8988T (cell line): Measurements from ENCODE around the gene CHRNA3.
A peak's percentile ranks its signal among the peaks of the same experiment; 100 is the strongest.

Experiments used
- DNase-seq: peaks from one replicate; pipeline ENCODE4 v3.0.0; 2011

Gene CHRNA3

GRCh38 chr15:78635346-78635745, 14.6 kb upstream of the CHRNA3 start:
- DNase-seq = no peak

DNA sequence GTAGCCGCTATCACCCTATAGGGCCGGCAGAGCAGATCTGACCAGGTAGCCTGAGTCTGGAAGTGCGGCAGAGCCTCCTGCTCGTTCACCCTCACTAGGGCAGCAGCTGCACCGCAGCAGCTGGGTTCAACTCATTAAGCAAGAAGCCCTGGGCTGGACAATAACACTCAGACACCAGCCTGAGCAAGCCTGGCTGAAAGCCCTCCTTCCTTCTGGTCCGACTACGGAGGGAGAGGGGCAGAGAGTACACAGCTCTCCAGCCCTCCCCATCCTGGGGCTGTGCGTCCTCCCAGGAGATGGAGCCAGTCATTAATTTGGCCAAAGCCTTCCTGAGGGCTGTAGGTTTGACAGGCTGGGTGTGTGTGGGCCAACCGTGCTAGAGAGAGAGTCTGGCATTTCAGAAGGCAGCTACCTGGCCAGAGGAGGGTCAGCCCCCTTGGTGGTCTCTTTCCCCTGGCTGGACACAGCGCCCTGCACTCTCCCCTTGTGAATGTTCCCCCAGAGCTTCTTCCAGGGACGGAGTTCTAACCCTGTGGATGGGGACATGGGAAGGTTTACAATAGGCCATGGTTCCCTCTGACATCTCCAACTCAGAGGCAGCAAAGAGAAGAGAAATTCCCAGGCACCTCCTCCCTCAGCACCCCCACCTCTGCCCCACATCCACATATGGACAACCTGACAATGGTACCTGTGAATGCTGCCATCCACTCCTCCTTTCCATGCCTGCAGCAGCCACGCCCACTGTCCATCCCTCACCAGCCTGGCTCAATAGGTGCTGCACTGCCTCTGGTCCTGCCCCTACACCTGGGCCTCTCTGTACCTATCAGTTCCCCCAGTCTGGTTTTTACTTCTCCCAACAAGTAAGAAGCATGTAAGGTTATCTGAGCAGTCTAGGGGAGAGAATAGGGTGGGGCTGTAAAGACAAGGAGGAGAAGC, 13.7 kb upstream of the CHRNA3 start:
- no peak for DNase-seq

GRCh38 chr15:78633348-78633747, 12.6 kb upstream of the CHRNA3 start:
- DNase-seq = no peak

DNA sequence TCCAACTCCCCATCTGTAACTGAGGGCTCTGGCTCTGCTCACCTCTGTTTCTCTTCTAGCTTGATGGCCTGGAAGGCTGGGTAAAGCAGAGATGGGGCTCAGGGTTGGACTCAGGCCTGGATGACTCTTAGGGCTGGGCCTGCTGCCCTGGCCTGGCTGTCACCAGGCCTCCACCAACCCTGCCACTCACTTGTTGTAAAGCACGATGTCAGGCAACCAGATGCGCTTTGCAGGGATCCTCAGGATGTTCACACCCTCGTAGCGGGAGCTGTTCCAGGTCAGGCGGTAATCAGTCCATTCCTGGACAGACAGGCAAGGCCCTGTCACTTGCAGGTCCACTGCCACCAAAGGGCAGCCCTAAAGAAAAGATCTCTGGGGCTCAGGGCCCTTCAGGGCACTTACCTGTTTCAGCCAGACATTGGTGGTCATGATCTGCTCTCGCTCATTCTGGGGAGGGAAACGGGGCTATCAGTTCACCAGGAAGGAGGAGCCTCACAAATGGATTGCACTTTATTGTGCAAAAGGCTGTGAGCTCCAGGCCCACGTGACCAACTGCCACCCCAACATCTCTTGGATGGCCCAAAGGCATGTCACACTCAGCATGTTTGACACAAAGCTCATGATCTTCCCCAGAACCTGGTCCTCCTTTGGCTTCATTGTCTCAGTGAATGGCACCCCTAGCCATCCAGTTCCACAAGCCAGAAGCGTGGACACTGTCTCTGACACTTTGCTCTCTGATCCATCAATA, 10.3 kb upstream of the CHRNA3 start:
- DNase-seq = no peak

- DNase-seq = no peak
Observed at GRCh38 chr15:78629716-78630065, 8.9 kb upstream of the CHRNA3 start.

DNA sequence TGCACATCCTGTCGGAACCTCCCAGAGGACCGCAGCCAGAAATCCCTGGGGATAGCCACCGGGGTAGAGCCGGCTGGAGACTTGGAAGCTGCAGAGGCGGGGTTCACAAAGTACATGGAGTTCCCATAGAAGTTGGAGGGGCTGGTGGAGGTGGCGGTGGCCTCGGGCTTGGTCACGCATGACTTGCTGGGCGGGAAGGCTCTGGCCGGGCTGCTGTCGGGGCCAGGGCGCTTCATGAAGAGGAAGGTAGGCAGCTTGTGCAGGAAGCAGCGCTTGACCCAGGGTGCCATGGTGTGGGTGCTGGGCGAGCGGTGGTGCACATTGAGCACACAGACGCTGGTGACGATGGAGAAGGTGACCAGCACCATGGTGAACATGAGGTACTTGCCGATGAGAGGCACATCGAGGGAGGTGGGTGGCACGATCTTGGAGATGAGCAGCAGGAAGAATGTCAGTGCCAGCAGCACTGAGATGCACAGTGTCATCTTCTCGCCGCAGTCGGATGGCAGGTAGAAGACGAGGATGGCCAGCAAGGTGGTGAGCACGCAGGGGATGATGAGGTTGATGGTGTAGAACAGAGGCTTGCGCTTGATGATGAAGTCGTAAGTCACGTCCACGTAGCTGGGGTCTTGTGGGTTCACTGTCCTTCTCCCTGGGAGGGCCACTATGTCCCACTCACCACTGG, 8.4 kb upstream of the CHRNA3 start:
- no peak for DNase-seq

DNA sequence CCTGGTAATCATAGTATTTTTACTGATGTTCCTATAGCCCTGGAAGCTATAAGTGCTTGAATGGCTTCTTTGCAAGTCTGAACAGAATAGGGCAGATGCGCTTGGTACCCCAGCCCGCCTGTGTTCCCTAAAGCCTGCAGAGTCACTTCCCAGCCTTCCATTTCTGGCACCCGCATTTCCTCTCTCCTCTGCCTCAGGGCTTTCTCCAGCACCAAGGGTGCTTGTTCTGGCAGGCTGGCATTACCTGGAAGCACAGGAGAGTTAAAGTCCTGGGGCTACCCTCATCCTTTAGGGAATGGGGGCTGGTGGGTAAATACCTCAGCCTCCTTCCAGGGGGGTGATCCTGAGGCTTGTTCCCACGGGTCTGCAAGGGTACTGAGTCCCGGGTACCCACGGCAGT, 7.4 kb upstream of the CHRNA3 start:
- no peak for DNase-seq

DNA sequence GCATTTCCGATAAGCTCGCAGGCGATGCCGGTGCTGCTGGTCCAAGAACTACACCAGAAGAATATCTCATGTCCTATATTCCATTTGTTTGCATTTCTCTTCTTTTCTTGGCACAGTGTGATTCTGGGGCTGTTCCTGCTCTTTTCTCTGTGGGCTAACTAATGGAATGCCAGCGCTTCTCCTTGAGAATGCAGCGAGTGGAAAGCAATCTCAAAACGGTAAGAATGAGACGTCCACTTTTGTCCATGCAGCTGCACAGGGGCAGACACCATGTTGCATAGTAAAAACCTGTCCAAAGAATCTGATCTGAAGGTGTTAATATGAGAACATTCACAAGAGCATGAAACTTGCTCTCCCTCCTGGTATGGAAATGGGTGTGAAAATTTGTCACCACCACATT, 6.6 kb upstream of the CHRNA3 start:
- no peak for DNase-seq

- no peak for DNase-seq
Observed at GRCh38 chr15:78626381-78626995, 5.7 kb upstream of the CHRNA3 start.

DNA sequence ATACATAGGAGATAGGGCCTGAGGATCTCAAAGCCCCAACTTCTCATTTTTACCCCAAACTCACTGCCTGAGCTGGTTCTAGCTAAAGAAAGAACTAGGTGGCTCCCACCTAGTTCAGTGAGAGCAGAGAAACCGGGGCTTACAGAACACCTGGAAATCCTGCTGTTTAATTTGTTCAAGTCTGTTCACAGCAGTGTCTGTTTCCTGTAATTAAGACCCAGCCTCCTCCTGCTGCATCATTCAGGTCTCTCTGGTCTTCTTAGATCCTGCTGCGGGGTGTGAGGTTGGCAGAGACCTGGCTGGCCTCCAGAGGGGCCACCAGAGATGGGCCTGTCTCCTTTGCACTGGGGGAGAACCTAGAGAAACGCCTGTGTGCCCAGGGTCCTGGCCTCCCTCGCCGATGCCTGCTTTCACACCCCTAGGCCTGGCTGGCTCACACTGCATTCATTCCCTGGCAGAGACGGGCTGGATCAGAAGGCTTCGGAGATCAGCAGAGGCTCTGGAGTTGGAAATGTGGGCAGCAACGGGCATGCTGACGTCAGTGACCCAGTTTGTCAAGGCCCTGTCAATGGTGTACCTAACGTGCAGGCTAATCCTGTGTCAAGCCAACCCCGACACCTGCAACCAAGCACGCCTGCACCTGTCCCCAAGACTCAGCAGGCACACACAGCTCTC, 4.9 kb upstream of the CHRNA3 start:
- DNase-seq = no peak

- DNase-seq = no peak
Observed at GRCh38 chr15:78624651-78625590, 4.1 kb upstream of the CHRNA3 start.

DNA sequence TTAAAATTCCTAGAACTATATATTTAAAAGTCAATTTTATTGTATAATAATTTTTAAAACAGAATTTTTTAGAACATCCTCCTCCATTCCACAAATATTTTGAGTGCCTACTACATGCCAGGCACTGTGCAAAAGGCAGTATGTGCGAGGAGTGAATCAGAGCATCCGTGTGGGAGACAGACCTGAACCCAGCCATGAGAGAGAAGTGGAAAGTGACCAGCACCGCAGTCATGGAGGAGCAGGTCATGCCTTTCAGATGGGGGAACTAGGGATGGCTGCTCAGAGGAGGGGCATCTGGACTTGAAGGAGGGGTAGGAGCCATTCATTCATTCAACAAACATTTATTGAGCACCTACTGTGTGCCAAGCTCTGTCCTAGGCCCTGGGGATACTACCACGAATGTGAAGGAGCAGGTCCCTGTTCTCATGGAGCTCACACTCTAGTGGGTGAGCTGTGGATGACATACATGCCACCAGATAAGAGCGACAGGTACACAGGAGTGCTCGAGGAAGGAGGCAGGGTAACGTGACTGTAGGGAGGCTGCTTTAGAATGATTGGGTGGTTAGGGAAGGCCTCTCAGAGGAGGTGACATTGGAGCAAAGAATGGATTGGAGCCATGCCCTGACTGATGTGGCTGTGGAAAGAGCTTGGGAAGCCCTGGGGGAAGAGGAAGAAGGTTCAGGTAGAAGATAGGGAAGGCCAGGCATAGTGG, 3.1 kb upstream of the CHRNA3 start:
- no peak for DNase-seq

GRCh38 chr15:78621810-78622402, 1.1 kb upstream of the CHRNA3 start:
- DNase-seq = no peak

DNA sequence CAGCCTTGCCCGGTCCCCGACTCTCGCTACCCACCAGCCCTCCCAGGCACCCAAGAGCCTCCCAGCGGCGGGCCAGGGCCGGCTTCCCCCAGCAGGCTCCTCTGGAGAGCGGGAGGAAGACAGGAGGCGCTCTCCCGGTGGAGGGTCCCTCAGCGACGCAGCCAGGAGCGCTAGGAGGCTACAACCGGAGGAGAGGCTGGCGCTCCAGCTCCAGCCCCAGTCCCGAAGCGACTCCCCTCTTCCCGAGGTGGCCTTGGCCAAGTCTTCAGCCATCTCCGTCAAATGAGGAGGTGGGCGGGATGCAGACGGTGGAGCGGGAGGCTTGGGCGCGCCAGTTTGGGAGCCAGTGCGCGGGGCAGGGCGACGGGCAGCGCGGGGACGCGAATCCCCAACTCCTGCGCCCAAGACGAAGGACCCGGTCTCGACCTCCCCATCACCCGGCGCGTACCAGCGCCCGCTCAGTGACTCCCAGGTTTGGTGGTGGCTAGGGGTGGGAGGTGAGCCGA, 722 bp downstream of the CHRNA3 start:
- no peak for DNase-seq

DNA sequence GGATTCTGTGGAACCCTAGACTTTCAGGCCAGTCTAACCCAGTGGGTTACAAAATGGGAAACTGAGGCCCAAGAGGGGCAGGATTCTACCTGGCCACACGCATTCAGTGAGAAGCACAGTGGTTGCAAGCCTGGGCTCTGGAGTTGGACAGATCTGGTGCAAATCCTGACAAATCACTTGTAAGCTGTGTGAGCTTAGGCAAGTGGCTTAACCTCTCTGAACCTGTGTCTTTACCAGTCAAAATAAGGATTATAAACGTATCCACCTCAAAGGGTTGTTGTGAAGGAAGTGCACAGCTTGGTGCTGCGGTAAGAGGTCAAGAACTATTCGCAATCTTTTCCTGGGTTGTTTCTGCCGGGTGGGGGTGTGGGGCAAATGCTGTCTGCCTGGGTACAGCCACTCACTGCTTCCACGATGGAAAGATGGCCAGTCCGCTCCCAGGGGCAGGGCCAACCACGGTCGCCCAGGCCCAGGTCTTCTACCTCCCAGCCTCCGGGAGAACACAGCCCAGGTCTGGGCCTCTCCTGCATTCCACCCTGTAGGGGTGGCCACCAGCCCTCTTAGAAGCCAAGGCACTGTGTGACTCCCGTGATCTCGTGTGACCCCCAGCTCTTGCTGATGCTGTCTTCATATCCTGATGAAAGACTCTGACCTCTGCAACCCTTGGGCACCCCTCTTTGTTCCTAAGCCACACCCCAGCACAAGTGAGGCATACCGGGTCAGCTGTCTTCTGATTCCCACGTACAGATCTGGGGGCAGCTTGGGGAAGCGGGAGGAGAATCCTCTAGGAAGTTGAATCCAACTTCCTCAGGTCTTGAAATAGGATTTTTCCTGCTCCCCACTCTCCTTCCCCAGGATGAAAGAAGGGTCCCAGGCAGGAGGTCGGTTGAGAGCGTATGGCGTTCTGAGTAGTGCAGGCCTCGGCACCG, 1.5 kb downstream of the CHRNA3 start:
- no peak for DNase-seq

GRCh38 chr15:78618490-78618934, 2.3 kb downstream of the CHRNA3 start:
- peak; percentile 79 for DNase-seq

- DNase-seq = no peak
Observed at GRCh38 chr15:78618064-78618463, 2.7 kb downstream of the CHRNA3 start.

- no peak for DNase-seq
Observed at GRCh38 chr15:78617516-78617915, 3.3 kb downstream of the CHRNA3 start.

- no peak for DNase-seq
Observed at GRCh38 chr15:78617076-78617475, 3.7 kb downstream of the CHRNA3 start.
